ENCODE data around the gene DAD1.

- no peak for TF ChIP-seq POLR2A (IDR thresholded peaks at IDR 0.05)
- no peak for TF ChIP-seq CTCF (IDR thresholded peaks at IDR 0.05)
These were observed 53.9 kb downstream of the DAD1 start for GRCh38 chr14:22535126-22535525.

Data from sigmoid colon (tissue), 3 donors.